PC-3 (cell line): ENCODE measurements around the gene RTP5.

Experiments
- EZH2 ChIP-seq: fragments of 300-600 bp; sonication (generic); IDR thresholded peaks from one replicate; pipeline ENCODE4 v1.6.1; 2017; ENCODE audit warnings: antibody characterized with exemption, mild to moderate bottlenecking, low read length; ENCODE audit not compliant: unreplicated experiment
- EZH2phosphoT487 ChIP-seq: fragments of 300-600 bp; sonication (generic); IDR thresholded peaks from 2 replicates; pipeline ENCODE4 v1.6.1; 2018; ENCODE audit warnings: mild to moderate bottlenecking, antibody characterized with exemption, low read length, borderline replicate concordance
- TF ChIP-seq, protein P1 (sequence below): fragments of 300-600 bp; sonication (generic); conservative IDR thresholded peaks from 2 replicates; pipeline ENCODE4 v1.5.1; 2017; ENCODE audit warnings: antibody characterized with exemption, low read depth, mild to moderate bottlenecking, low read length

- TF ChIP-seq, protein P1, sequence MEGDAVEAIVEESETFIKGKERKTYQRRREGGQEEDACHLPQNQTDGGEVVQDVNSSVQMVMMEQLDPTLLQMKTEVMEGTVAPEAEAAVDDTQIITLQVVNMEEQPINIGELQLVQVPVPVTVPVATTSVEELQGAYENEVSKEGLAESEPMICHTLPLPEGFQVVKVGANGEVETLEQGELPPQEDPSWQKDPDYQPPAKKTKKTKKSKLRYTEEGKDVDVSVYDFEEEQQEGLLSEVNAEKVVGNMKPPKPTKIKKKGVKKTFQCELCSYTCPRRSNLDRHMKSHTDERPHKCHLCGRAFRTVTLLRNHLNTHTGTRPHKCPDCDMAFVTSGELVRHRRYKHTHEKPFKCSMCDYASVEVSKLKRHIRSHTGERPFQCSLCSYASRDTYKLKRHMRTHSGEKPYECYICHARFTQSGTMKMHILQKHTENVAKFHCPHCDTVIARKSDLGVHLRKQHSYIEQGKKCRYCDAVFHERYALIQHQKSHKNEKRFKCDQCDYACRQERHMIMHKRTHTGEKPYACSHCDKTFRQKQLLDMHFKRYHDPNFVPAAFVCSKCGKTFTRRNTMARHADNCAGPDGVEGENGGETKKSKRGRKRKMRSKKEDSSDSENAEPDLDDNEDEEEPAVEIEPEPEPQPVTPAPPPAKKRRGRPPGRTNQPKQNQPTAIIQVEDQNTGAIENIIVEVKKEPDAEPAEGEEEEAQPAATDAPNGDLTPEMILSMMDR = no peak
- no peak for TF ChIP-seq EZH2
- no peak for TF ChIP-seq EZH2phosphoT487
These were observed 32.9 kb downstream of the RTP5 start for GRCh38 chr2:241902357-241902991.
